ENCODE measurements around the gene CDH23. TPM values are rescaled to one million over a fixed set of nuclear protein-coding genes. Genes with fewer than 3 reads are reported as not detected.

Gene CDH23
- total and polyA plus RNA-seq, 9 of the 15 experiments (the other 6 are each of a cell fraction or from before 2014, with no cell fraction given), result 0.18 to 1.2 (median 0.47) TPM

DNA sequence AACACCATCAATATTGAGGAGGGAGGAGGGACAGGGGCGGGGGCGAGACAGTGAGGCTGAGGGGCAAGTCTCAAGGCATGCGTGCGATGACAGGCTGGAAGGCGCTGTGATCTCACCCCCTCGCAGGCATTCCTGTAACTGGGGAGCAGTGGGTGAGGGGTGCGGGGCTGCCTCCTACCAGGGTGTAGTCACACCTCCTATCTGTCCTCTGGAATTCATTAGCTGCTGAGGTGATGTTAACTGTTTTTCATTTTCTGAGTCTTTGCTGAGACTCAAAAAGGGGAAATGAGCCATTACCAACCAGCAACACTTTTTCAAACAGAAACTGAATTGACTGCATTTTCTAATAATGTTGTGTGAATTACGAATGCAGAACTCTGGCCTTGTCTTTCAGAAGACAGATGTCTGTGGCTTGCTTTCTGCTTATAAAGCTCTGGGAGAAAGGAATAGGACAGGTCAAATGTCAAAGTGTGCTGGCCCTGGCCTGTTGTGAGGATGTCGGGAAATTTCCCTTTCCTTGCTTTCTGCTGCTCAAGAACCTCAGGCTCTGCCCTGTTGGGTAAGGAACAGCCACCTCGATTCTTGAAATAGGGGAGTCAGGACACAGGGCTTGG lies 23.7 kb upstream of the CDH23 start:
- H3K36me3 ChIP-seq (ENCODE audit: control insufficient read depth, insufficient read depth, low read length), result no peaks in the 10 kb centered on the region
- FAIRE-seq (no peak), ATAC-seq (no peak), DNase-seq (ENCODE audit: extremely low read depth in 1 of 4, low spot score in 3 of 4) (no peak)
- no peaks in the 10 kb centered on the region for H3K79me2 ChIP-seq (ENCODE audit: control insufficient read depth, insufficient read depth, low read length)
- ChIA-PET CTCF (ENCODE audit: low intra/inter-chr PET ratio) (no interaction called here), POLR2A (interaction anchor here (0.6 kb wide), 1 partner anchor 343 kb away, joined by 3 read pairs; no protein-coding TSS in a partner anchor)
- no peaks in the 10 kb centered on the region for H4K20me1 ChIP-seq (replicated peaks; ENCODE audit: control insufficient read depth, insufficient read depth, low read length)
- no TSS peak for BruUV-seq (replicated peaks)
- in situ Hi-C loops (cut with MboI), result no loop called here
- 19% methylated on average over 10 of the region's 10 CpGs for WGBS (ENCODE audit: insufficient coverage, low coverage, missing lambda C conversion rate)
- no peak overlapping the region for H3K27ac ChIP-seq (ENCODE audit: extremely low read depth, low read depth, low read length)
- H2AFZ ChIP-seq (ENCODE audit: low read depth, low read length), result no peak overlapping the region
- 0 out of 4 replicates have a peak overlapping the region, but pooled peaks of 1 of the 2 experiments have one; percentile 7 for H3K9ac ChIP-seq (ENCODE audit: insufficient read depth in 1 of 2, low read depth in 2 of 2, low read length in 2 of 2)
- H3K4me2 ChIP-seq (ENCODE audit: insufficient read depth, low read length), result no peak overlapping the region
- H3K9me1 ChIP-seq (ENCODE audit: control insufficient read depth, insufficient read depth, low read length), result no peaks in the 10 kb centered on the region
- no peak overlapping the region for H3K4me3 ChIP-seq
- H3K4me1 ChIP-seq (replicated peaks in 1 of 2; ENCODE audit: control insufficient read depth in 2 of 2, insufficient read depth in 2 of 2, low read length in 2 of 2), result peaks cover 0 to 8% of the 10 kb centered on the region in 2 experiments; a peak in 2 of 5 replicates
- peaks cover 8 to 32% of the 10 kb centered on the region in 2 experiments; a peak in 4 of 5 replicates for H3K27me3 ChIP-seq (ENCODE audit: control insufficient read depth in 2 of 2, insufficient read depth in 2 of 2, low read length in 2 of 2)
- TF ChIP-seq RBM39 (optimal IDR thresholded peaks at IDR 0.05; ENCODE audit: low read depth, low read length) (no peak), ZNF224 (CRISPR knock-in tag; IDR thresholded peaks at IDR 0.05) (no peak), SPI1 (IDR thresholded peaks at IDR 0.05; ENCODE audit: borderline replicate concordance, low read depth, low read length) (peak; percentile 62; the same call in 1 of the 2 replicates), PTTG1 (tag; IDR thresholded peaks at IDR 0.05; ENCODE audit: low read depth) (no peak)
- TF ChIP-seq, protein P1, sequence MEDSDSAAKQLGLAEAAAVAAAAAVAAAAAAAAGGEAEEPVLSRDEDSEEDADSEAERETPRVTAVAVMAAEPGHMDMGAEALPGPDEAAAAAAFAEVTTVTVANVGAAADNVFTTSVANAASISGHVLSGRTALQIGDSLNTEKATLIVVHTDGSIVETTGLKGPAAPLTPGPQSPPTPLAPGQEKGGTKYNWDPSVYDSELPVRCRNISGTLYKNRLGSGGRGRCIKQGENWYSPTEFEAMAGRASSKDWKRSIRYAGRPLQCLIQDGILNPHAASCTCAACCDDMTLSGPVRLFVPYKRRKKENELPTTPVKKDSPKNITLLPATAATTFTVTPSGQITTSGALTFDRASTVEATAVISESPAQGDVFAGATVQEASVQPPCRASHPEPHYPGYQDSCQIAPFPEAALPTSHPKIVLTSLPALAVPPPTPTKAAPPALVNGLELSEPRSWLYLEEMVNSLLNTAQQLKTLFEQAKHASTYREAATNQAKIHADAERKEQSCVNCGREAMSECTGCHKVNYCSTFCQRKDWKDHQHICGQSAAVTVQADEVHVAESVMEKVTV (CRISPR knock-in tag; IDR thresholded peaks at IDR 0.05), result no peak
- intact Hi-C loops (cut with micrococcal nuclease), result no loop called here
- no peaks in the 10 kb centered on the region for H3K9me3 ChIP-seq (replicated peaks; ENCODE audit: control insufficient read depth, insufficient read depth, low read depth, low read length)
